ENCODE measurements around the gene C1QL2.

Gene C1QL2

DNA sequence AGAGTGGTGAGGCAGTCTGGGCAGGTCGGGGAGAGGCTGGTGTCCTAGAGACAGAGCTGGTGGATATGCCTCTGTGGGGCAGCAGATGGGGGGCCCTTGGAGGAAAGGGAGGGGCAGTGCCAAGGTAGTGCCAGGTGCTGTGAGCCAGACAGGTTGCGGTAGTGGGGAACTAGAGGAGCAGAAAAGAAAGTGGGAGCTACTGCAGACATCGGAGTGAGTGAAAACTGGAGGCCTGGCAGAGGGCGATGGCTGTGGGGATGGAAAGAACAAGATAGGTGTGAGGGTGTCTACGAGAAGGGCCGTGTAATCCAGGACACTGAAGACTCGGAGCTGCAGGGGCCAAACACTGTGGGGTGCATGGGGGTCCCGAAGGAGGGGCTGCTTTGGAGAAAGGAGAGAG lies 21.7 kb downstream of the C1QL2 start:
- DNase-seq, result no peak

DNA sequence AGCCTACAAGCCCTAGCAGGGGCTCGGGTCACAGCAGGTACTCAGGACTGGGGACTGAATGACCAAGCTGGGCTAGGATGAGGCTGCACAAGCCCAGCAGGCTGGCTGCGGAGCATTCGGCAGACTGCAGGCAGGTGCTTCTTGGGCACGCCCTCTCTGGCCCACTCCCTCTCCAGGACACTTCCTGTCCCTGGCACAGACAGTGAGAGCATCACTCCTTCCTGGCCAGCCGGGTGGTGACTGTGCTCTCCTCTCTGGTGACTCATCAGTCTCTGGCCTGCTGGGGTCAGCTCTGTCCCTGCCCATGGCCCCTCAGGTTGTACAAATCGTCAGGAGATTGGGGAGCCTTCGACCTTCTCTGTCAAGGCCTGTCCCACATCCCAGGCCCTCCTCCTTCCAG lies 22.5 kb downstream of the C1QL2 start:
- DNase-seq, result peak; percentile 78

DNA sequence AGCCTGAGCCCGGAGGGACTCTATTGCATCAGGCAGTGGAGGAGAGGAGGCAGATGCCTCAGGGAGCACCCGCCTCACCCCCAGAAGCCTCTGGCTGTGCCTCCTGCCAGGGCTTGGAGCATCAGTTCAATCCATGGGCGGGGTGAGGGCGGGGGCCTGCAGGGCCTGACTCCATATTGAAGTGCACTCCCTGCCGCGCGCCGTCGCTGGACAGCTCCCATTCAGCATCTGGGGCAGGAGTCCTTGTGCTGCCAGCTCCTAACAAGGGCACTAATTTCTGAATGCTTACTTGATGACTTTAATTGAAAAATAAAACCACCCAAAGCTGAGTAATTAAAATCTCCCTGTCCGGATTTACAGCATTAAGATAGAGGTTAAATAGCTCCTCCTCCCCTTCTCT lies 23.8 kb downstream of the C1QL2 start:
- DNase-seq, result no peak

DNA sequence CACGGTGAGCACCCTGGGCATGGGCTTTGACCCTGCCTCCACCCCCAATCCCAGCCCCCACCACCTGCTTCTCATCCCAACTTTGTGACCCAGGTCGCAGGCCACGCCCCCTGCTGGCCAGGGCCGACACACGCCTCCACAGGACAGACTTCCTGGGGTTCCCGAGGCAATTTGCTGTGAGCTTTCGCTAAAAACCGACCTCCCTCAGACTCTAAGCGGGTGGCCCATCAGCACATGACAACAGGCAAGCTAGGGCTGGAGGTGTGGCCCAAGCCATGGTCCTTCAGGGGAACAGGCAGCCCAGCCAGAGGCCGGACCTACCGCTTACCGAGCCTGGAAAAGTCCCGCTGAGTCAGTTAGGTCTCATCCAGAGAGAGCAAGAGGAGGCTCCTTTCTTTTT lies 31.9 kb downstream of the C1QL2 start:
- DNase-seq, result peak; percentile 41

DNA sequence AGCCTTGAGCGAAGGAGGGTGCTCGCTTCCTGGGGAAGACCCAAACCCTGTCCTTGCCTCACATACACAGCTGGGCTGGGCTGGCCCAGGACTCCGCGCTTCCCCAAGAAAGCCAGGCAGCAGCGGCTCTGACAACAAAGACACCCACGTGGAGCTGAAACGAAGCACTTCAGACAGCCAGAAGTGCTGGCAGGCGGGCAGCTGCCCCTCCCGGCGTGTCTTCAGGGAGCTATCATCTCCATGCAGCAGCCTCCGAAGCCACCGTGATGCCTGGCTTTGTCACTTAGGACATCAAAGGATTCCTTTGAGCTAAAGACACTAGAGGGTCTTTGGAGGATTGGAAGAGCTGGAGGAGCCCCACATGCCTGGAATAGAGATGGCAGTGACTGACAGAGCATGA lies 35.2 kb downstream of the C1QL2 start:
- no peak for DNase-seq

DNA sequence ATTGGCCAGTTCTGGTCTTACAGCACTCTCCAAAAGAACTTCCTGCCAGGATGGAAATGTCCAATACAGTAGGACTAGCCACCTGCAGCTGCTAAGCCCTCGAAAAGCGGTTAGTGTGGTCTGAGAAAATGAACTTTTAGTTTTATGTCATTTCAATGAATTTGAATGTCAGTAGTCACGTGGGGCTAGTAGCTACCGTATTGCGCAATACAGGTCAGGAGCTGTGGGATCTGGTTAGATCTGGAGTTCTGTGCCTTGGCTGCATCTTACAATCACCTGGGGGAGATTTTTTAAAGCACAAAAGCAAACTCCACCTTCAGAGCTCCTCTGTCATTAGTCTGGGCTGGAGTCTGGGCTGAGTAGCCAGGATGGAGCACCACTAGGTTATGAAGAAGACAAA lies 35.9 kb downstream of the C1QL2 start:
- DNase-seq, result no peak

DNA sequence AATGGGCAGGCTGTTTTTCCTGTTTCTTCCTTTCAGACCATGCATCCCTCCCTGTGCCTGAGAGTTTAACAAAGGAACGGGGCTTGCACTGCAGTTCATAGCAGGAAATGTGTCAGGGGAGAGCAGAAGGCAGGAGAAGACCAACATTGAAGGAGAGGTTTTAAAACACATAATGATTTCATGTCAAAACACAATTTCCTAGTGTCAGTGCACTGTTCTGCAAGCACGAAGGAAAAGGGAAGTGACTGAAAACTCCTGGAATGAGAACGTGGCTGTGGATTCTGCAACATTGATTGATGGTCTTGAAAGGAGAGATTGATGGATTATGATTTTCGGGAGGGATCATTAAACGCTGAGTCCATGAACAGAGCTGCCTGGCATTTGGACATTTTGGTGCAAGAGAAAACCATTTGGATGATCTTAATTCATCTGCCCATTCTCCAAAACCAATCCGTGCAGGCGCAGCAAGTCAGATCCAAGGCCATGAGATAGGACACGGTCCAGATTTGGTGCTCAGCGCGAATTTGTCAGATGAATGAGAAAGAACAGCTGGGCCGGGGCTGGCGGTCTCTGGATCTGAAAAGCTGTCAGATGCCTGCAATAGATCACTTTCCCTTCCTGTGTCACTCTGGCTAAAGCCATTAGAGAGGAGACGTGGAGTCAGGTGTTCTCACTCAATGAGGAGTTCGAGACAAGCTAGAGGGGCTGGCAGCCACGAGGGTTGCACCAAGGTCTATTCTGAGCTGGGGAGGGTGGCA lies 38.4 kb downstream of the C1QL2 start:
- DNase-seq, result no peak

DNA sequence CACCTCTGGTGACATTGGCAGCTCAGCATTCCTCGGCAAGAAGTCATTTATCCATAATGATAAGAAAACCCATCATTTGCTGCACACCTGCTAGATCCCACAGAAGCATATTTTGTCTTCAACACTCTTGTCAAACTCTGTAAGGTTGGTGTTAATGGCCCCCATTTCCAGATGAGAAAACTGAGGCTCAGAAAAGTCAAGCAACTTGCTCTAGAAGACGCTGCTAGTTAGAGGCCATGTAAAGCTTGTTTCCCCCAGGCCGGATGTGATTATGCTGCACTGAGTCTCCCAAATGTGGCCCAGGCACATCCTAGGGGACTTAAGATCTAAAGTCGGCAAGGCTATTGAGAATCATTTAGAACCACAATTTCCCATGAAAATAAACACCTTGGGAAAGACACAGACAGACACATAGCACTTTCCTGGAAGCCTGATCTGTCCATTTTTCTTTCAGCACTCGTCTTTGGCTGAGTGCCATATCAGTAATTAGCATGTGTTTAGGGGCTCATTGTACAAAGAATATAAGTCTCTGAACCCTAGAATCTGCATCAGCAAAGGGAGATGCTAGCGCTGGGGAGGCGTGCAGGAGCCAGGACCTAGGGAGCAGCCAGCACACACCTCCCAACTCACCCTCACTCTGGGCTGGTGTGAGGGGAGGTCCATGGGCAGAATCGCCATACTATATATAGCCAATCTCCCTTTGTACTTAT lies 39.3 kb downstream of the C1QL2 start:
- no peak for DNase-seq

DNA sequence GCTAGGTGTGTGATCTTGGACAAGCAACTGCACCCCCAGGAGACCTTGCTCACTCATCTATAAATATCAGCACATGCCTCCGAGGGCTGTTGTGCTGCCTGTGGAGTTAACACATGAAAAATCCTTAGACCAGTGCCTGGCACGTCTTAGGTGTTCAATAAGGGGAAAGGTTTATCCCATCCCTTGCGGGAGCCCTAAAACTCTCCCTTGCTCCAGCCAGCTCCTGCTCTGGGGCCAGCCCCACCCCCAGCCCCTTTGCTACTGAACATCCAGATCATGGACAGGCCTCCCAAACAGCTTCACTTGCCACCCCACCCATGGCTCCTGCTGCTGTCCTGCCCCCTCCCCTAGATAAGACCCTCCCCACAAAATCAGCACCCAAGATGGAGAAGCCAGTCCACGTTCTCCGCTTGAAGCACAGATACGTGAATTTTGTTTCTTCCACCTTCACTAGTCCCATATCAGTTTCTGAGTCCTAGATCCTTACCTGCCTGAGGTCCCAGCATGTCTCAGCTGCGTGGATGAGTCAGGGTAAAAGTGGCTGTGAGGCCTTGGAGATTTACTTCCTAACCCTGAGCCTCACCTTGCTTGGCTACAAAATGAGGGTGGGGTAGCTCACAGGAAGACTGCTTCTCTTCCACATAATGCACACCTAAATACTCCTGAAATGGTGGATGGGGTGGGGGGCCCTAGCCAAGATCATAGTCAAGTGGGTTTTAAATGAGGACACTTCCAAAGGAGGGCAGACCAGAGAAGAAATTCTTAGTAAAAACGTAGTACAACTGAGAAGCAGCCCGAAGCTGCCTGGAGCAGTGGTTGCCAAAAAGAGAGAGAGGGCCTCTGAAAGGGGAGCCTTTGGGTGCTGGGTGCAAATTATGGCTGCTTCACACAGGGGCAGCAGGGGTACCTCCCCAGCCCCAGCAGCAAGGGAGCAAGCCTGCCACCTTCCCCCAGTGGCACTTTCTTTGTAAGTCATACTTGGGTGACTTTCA lies 40.4 kb downstream of the C1QL2 start:
- DNase-seq, result no peak

DNA sequence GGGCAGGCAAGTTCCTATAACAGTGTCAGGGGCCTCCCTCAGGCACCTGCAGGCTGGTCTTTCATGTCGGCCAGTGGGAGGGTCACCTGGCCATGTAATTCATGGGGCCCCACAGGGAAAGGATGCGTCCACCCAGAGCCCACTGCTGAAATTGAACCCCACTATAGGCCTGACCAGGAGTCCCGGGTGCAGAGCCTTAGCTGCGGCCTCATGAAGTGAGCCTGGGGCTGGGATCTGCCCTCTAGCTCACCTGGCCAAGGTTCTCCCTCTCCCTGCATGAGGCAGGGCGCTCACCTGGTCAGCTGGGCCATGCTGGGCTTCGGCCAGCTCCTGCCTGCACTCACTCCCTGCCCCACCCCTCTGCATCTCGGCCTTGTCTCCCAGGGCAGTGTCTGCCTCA lies 41.1 kb downstream of the C1QL2 start:
- DNase-seq, result no peak

DNA sequence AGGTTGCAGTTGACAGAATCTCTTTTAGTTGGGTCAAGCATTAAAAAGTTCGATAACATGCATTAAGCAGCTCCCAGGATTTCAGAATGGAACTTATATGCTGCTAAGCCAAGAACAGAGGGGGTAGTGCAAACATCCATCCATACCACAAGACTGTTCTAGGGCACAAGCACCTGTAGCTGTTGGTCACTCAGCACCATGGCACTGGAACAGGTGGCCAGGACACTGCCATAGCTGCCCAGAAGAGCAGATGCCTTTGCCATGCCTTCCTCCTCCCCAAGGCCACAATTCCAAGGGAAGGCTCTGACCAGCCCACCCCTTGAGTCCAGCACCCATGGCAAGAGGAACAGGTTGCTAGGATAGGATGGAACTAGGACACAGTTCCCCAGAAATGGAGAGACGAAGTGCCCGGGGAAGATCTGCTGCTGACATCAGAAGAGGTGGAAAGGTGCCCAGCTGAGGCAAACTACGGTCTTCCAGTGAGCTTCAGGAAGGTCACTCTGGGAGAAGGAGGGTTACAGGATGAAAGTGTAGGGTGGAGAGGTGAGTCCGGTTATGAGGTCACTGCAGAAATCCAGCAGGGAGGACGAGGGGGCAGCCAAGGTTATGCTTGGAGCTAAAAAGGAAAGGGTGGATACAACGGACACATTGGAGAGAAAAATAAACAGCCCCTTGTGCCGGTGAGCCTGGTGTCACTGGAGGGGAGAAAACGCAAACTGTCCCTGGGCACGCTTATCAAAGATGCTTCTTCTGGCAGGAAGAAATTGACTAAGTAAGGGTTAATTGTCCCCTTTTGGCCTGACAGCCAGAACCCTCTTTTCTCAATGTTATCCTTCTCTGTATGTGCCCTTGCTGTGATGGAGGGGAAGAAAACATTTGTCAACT lies 41.9 kb downstream of the C1QL2 start:
- DNase-seq, result no peak

DNA sequence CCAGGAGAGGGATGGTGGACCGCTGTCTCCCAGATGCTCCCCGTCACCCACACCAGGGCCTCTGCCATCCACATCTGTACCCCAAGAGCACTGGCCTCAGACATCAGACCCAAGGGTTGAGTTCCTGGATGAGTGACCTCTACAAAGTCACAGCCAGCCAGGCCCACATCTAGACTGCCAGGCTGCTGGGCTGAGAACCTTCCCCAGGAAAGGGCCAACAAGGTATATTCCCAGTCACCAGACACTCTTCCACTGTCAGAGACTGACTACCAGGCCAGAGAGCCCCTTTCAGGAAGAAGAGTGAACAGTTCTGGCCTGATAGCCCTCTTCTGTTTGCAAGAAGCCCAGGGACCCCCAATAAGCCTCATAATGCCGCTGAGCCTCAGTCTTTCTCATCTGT lies 44.3 kb downstream of the C1QL2 start:
- no peak for DNase-seq

DNA sequence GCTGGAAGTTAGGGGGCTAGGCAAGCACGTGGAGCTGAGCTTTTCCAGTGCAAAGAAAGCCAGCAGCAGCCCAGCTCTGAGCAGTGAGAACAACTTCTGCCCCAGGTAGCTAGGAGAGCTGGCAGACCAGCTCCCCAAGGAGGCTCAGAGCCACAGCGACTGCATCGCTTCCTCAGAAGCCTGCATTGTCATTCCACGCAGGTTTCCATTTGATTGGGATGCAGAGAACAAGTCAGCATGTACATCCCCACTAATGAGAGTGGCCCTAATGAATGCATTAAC lies 45.1 kb downstream of the C1QL2 start:
- DNase-seq, result no peak

DNA sequence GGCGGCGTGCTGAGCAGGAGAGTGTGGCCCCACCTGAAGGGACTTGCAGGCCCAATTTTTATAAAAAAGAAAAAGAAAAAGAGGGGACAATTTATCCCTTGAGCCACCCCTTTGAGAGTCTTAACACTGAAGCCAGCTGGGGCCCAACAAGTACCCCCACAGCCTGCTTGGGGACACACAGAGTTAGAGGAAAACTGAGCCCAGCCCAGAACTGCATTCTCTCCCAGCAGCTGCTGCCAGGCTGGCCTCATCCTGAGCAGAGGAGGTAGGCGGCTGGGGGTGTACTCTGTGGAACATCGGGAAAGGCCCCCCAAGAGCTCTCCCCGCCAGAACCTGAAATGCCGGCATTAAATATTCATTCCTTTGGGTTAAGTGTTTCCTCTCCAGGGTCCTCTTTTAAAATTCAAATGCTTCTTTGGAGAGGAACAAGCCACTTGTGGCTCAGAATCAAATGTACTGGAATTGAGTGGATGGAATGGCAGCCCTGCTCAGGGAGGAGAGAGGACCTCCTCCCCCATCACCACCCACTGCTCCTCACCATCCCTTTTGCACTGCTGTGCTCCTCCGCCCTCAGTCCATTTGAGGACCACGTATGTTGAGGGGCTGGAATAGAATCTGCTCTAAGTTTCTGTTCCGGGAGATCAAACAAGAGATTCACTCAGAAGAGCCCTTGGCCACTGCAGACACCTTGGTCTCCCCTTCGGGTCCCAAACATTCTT lies 45.6 kb downstream of the C1QL2 start:
- DNase-seq, result no peak

DNA sequence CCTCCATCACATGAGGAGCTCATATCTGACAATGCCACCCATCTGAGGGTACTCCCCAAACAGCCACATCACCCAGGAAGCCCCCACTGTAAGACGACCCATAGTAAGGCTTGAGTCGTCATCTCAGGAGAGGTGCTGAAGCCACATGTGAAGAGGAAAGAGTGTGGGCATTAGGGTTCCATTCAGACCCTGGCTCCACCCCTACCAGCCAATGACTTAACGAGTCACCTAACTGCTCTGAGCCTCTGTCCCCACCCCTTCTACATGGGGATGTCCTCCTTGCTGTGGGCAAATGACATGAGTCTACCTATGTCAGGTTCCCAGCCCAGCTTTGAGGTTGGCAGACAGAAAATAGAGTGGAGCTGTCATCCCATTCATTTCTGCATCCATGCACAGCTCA lies 46.3 kb downstream of the C1QL2 start:
- peak; percentile 22 for DNase-seq

DNA sequence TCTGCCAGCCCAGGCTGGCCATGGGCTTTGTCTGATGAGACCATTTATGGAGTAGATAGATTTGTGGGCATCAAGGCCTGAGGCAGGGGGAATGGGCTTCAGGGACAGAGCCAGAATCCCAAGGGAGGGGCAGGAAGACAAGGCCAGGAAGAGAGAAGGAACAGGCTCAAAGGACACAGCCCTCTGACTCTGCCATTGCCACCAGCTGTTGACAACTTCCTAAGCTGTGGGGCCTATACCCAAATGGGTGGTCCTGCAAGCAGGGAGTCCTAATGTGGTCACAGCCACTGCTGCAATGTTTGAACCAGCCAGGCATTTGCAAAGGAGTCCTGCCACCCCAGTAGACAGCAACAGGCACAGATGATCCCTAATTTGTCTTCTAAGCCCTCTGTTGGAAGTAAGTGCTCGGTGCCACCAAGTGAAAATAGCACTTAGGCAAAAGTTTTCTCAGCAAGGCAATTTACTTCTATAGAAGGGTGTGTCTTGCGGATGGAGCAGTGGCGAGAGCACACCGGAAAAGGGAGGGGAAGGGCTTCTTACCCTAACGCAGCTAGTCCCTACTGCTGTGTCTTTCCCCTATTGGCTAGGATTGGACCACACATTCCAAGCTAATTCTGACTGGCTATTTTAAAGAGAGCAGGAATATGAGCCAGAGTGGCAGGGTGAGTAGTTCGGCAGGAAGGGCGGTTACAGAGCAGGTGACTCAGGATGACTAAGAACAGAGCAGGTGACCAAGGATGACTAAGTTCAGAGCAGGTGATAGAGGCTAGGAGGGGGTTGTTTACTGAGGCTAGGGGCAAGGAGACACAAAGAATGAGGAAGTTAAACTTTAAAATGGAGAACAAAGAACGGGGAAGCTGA lies 47.2 kb downstream of the C1QL2 start:
- DNase-seq, result peak; percentile 63

DNA sequence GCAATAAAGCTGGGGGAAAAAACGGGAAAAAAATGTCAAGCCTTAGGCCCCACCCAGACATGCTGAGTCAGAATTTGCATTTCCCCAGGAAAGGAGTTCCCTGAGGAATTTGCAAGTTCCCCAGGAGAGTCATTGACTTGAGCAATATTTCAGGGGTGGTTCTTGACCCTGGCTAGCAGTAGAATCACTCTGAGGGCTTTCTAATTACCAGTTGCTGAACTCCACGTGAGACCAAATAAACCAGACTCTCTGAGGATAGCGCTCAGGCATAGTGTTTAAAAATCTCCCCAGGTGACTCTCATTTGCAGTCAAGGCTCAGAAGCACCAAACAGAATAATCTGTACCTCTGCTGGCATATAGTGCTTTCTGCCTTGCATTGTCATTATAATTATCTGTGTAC lies 48.7 kb downstream of the C1QL2 start:
- DNase-seq, result no peak

DNA sequence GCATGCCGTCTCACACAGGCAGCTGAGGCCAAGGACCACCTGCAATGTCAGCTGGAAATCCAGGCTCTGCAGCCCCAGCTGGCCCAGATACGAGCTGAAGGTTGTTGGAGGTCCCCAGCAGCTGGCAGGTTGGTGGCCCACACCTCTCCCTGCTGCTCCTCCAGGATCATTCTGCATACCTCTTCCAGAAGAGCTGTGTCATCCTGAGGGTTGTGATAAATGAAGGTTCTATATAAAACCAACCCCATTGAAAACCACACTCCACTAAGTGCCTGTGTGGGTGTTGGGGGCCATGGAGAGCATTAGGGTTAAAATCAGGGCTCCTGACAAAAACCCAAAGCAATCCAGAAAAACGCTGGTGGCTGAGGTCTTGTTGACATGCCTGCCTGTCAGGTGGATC lies 50.4 kb downstream of the C1QL2 start:
- no peak for DNase-seq

DNA sequence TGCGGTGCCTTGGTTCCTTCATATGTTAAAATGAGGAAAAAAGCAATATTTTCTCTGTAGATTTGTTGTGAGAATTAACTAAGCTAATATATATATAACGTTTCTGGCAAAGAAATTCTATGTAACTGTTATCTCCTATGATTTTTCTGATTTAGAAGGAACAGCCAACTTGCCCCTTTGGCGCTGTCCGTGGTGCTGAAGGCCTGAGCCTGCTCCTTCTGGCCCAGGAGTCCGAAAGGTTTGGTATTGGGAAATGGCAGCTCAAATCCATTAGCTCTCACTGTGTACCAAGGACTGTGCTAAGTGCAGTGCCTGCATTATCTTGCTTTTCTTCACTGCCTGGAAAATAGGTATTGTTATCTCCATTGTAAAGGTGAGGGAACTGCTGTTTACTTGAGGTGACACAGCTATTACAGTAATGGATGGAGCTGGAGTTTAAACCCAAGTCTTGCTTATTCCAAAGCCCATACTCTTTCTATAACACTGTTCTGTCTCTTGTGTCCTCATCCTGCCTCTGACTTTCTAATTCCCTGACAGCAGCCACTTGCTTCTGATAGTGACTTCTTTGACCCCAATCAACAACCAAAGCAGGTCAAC lies 52.2 kb downstream of the C1QL2 start:
- peak; percentile 28 for DNase-seq
